K562 (cell line): Measurements from ENCODE around the gene TPRG1L. TPM values are rescaled to one million over a fixed set of nuclear protein-coding genes. Genes with fewer than 3 reads are reported as not detected.

Source experiments
- HDAC8 ChIP-seq: fragments of 450-650 bp; IDR thresholded peaks from 2 replicates; pipeline ENCODE4 v1.6.1; 2016; ENCODE audit warnings: mild to moderate bottlenecking, missing genetic modification characterization, moderate library complexity, missing compliant biosample characterization
- KLF6 ChIP-seq: fragments of 250-450 bp; sonication (Bioruptor Pico); IDR thresholded peaks from 2 replicates; pipeline ENCODE4 v1.4.0; 2020; ENCODE audit warnings: mild to moderate bottlenecking, moderate library complexity, borderline replicate concordance
- PML ChIP-seq: IDR thresholded peaks from 2 replicates; pipeline ENCODE4 v1.6.1; 2012; ENCODE audit warnings: low read length, inconsistent platforms
- POLR2AphosphoS5 ChIP-seq: IDR thresholded peaks from 2 replicates; pipeline ENCODE4 v1.6.1; 2011; ENCODE audit warnings: mild to moderate bottlenecking, low read depth, low read length, moderate library complexity; ENCODE audit not compliant: control insufficient read depth, insufficient read depth
- STAG1 ChIP-seq: sonication (generic); formaldehyde crosslinking; IDR thresholded peaks from 2 replicates; pipeline ENCODE4 v1.5.0; 2020; ENCODE audit warnings: missing genetic modification reagents, borderline replicate concordance
- THRAP3 ChIP-seq: fragments of 450-650 bp; IDR thresholded peaks from 2 replicates; pipeline ENCODE4 v1.6.1; 2016; ENCODE audit warnings: mild to moderate bottlenecking, inconsistent platforms, borderline replicate concordance
- USF1 ChIP-seq: sonication (generic); formaldehyde crosslinking; IDR thresholded peaks from 2 replicates; pipeline ENCODE4 v1.9.0; 2022; ENCODE audit warnings: mild to moderate bottlenecking, missing genetic modification reagents
- ZBTB11 ChIP-seq, 3 experiments: fragments of 200-800 bp in 1 of 3; fragments of 250-450 bp in 1 of 3; fragments of 450-650 bp in 1 of 3; sonication (Bioruptor Pico) in 1 of 3; sonication (Bioruptor generic) in 1 of 3; formaldehyde crosslinking in 1 of 3; IDR thresholded peaks; 2 replicates each; pipeline versions ENCODE4 v1.6.1 to v1.8.0; 2016 to 2022; ENCODE audit warnings: mild to moderate bottlenecking in 2 of 3, missing genetic modification characterization in 2 of 3, missing compliant biosample characterization in 1 of 3, moderate library complexity in 1 of 3
- ZNF3 ChIP-seq: fragments of 250-450 bp; sonication (Bioruptor Pico); IDR thresholded peaks from 2 replicates; pipeline ENCODE4 v1.5.0; 2021; ENCODE audit warnings: mild to moderate bottlenecking, moderate library complexity
- ZNF699 ChIP-seq: fragments of 250-450 bp; sonication (Bioruptor Pico); IDR thresholded peaks from 2 replicates; pipeline ENCODE4 v1.8.0; 2021; ENCODE audit warnings: mild to moderate bottlenecking, moderate library complexity; ENCODE audit not compliant: insufficient replicate concordance
- polyA plus RNA-seq, 8 experiments: library from polyadenylated mRNA; depleted of rRNA in 4 of 8; stranded (reverse) in 5 of 8; unstranded in 3 of 8; fragments of >200 nt; fragmentation: Nextera tagmentation in 2 of 8; fragmentation: Illumina TruSeq in 1 of 8; extraction: Ambion mirVana in 2 of 8; extraction: Trizol in 1 of 8; gene quantifications; 2 replicates each; pipeline versions ENCODE4 v1.2.1 to v1.2.3, GENCODE V29; 2011 to 2014; ENCODE audit warnings: inconsistent platforms in 1 of 8, missing spikeins in 1 of 8
- total RNA-seq, 7 experiments: library from RNA; depleted of rRNA in 6 of 7; stranded (reverse); fragments of >200 nt in 6 of 7; fragmentation: Illumina TruSeq in 2 of 7; extraction: Trizol in 2 of 7; gene quantifications; 2 replicates each; pipeline versions ENCODE4 v1.2.1 to v1.2.3, GENCODE V29; 2011 to 2021; ENCODE audit warnings: low replicate concordance in 1 of 7
- TF ChIP-seq, protein P1 (sequence below): fragments of 250-450 bp; sonication (Bioruptor Pico); IDR thresholded peaks from 2 replicates; pipeline ENCODE4 v1.8.0; 2022; ENCODE audit warnings: inconsistent platforms, mild to moderate bottlenecking, moderate library complexity, borderline replicate concordance
- TF ChIP-seq, protein P2 (sequence below): sonication (generic); formaldehyde crosslinking; IDR thresholded peaks from 2 replicates; pipeline ENCODE4 v1.8.1; 2023; ENCODE audit warnings: mild to moderate bottlenecking, missing genetic modification reagents, moderate library complexity
- TF ChIP-seq, protein P3 (sequence below): fragments of 250-450 bp; sonication (Bioruptor Pico); IDR thresholded peaks from 2 replicates; pipeline ENCODE4 v1.4.0; 2020

The TPRG1L gene
- total and polyA plus RNA-seq, 9 of the 15 experiments (the other 6 are each of a cell fraction or from before 2014, with no cell fraction given): 1.6 to 11.0 (median 6.2) TPM

DNA sequence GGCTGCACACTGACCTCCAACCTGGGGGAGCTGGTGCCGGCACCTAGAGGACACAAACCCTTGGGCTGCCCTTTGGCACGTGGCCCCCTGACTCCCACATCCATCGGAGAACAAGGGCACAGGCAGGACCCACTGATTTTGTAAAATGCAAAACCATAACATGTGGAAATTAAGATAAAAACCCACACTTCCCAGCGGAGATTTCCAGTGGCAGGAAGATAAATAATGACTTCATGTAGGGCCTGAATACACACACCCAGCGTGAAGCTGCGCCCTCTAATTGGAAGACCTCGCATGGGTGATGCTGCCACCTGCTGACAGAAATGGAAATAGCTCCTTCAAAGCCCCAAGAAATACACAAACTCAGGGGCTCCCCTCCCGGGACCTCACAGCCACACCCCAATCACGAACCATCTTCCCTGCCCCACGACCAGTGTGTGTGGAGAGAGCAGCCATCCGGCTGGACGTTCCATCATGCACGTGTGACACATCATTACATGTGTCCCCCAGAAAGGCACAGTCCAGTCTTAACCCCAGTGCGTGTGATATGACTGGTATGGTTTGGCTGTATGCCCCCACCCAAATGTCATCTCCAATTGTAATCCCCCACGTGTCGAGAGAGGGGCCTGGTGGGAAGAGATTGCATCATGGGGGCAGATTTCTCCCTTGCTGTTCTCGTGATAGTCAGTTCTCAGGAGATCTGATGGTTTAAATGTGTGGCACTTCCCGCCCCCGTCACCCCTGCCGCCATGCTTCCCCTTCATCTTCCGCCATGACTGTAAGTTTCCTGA is 5.7 kb upstream of the TPRG1L start (continued):
- TF ChIP-seq HDAC8 (tag) (no peak), ZBTB11 (CRISPR knock-in tag; IDR thresholded peaks at IDR 0.05) (no peak), ZNF699 (CRISPR knock-in tag) (no peak), ZNF3 (no peak), USF1 (CRISPR knock-in tag) (peak; percentile 51; the same call in 1 of the 2 replicates), PML (no peak), KLF6 (no peak), STAG1 (CRISPR knock-in tag) (no peak), THRAP3 (no peak), POLR2AphosphoS5 (no peak)
- TF ChIP-seq, protein P1, sequence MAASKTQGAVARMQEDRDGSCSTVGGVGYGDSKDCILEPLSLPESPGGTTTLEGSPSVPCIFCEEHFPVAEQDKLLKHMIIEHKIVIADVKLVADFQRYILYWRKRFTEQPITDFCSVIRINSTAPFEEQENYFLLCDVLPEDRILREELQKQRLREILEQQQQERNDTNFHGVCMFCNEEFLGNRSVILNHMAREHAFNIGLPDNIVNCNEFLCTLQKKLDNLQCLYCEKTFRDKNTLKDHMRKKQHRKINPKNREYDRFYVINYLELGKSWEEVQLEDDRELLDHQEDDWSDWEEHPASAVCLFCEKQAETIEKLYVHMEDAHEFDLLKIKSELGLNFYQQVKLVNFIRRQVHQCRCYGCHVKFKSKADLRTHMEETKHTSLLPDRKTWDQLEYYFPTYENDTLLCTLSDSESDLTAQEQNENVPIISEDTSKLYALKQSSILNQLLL (CRISPR knock-in tag): no peak
- TF ChIP-seq, protein P2, sequence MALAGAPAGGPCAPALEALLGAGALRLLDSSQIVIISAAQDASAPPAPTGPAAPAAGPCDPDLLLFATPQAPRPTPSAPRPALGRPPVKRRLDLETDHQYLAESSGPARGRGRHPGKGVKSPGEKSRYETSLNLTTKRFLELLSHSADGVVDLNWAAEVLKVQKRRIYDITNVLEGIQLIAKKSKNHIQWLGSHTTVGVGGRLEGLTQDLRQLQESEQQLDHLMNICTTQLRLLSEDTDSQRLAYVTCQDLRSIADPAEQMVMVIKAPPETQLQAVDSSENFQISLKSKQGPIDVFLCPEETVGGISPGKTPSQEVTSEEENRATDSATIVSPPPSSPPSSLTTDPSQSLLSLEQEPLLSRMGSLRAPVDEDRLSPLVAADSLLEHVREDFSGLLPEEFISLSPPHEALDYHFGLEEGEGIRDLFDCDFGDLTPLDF (CRISPR knock-in tag): no peak
- TF ChIP-seq, protein P3, sequence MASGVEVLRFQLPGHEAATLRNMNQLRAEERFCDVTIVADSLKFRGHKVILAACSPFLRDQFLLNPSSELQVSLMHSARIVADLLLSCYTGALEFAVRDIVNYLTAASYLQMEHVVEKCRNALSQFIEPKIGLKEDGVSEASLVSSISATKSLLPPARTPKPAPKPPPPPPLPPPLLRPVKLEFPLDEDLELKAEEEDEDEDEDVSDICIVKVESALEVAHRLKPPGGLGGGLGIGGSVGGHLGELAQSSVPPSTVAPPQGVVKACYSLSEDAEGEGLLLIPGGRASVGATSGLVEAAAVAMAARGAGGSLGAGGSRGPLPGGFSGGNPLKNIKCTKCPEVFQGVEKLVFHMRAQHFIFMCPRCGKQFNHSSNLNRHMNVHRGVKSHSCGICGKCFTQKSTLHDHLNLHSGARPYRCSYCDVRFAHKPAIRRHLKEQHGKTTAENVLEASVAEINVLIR: no peak
